OCI-LY7 (cell line): ENCODE measurements around the gene FBLL1. TPM values are rescaled to one million over a fixed set of nuclear protein-coding genes. Genes with fewer than 3 reads are reported as not detected.

Experiments used
- BruUV-seq: library from RNA; stranded (reverse); fragments of 400-500 nt; replicated peaks from 2 replicates; lab custom pipeline; 2021; lab: Mats Ljungman, UMichigan
- CTCF ChIA-PET: fragments of 300-600 bp; sonication (Branson Sonifier 250); formaldehyde crosslinking; loops from one replicate; lab custom pipeline; 2022; ENCODE audit warnings: antibody characterized with exemption; ENCODE audit not compliant: unreplicated experiment; lab: Charles Lee
- POLR2A ChIA-PET: fragments of 300-600 bp; sonication (Branson Sonifier 250); formaldehyde crosslinking; loops from one replicate; lab custom pipeline; 2022; ENCODE audit warnings: antibody characterized with exemption; lab: Charles Lee
- DNase-seq: peaks from one replicate; pipeline ENCODE4 v3.0.0-alpha.2; 2015; ENCODE audit warnings: low spot score
- H2AFZ ChIP-seq: fragments of 200-600 bp; sonication (generic), shearing (Covaris generic); 2 replicates; pipeline ENCODE4 v1.6.1; 2014; ENCODE audit warnings: mild to moderate bottlenecking, antibody characterized with exemption, low read length, moderate library complexity
- H3K27ac ChIP-seq: fragments of 200-600 bp; sonication (generic); 2 replicates; pipeline ENCODE4 v1.5.1; 2014; ENCODE audit warnings: mixed run types, low read depth, mild to moderate bottlenecking, moderate library complexity, low read length, inconsistent platforms; ENCODE audit not compliant: poor library complexity, severe bottlenecking
- H3K36me3 ChIP-seq: fragments of 200-600 bp; sonication (generic); 2 replicates; pipeline ENCODE4 v1.6.1; 2014; ENCODE audit warnings: mild to moderate bottlenecking, antibody characterized with exemption, low read length, moderate library complexity, mixed read lengths; ENCODE audit not compliant: insufficient read depth
- H3K4me1 ChIP-seq: fragments of 200-600 bp; sonication (generic); 2 replicates; pipeline ENCODE4 v1.5.1; 2014; ENCODE audit warnings: mild to moderate bottlenecking, low read length; ENCODE audit not compliant: insufficient read depth, poor library complexity, severe bottlenecking
- H3K4me2 ChIP-seq: fragments of 200-600 bp; sonication (generic); 2 replicates; pipeline ENCODE4 v1.6.1; 2014; ENCODE audit warnings: mild to moderate bottlenecking, low read length
- H3K4me3 ChIP-seq: fragments of 200-600 bp; sonication (generic); 2 replicates; pipeline ENCODE4 v1.5.1; 2014; ENCODE audit warnings: mild to moderate bottlenecking, low read depth, low read length; ENCODE audit not compliant: poor library complexity, severe bottlenecking
- H3K79me2 ChIP-seq: fragments of 200-600 bp; sonication (generic); 2 replicates; pipeline ENCODE4 v1.6.1; 2016; ENCODE audit warnings: low read depth, mild to moderate bottlenecking, low read length, moderate library complexity, mixed read lengths; ENCODE audit not compliant: insufficient read depth
- H3K9me2 ChIP-seq: fragments of 200-600 bp; sonication (generic); 2 replicates; pipeline ENCODE4 v1.6.1; 2016; ENCODE audit warnings: mild to moderate bottlenecking, low read length, mixed read lengths; ENCODE audit not compliant: insufficient read depth
- H3K9me3 ChIP-seq: fragments of 200-600 bp; sonication (generic); 2 replicates; pipeline ENCODE4 v1.6.1; 2014; ENCODE audit warnings: mild to moderate bottlenecking, mixed run types, low read length, mixed read lengths
- H4K20me1 ChIP-seq: fragments of 200-600 bp; sonication (generic); 2 replicates; pipeline ENCODE4 v1.6.1; 2014; ENCODE audit warnings: mild to moderate bottlenecking, antibody characterized with exemption, low read length, moderate library complexity, mixed read lengths; ENCODE audit not compliant: insufficient read depth
- EZH2phosphoT487 ChIP-seq: fragments of 200-600 bp; sonication (generic); IDR thresholded peaks from 2 replicates; pipeline ENCODE4 v1.6.1; 2018; ENCODE audit warnings: low read depth, borderline replicate concordance, mild to moderate bottlenecking, mixed run types, antibody characterized with exemption, low read length, moderate library complexity, mixed read lengths
- intact Hi-C: fragments of 100-400 bp; cut with micrococcal nuclease; formaldehyde crosslinking; loops from one replicate; pipeline ENCODE4 v1.10.0; 2022; ENCODE audit not compliant: unreplicated experiment
- total RNA-seq, 2 experiments: library from RNA; depleted of rRNA in 1 of 2; stranded (reverse); fragments of >200 nt in 1 of 2; shearing (Covaris generic) in 1 of 2; gene quantifications; 2 replicates each; pipeline ENCODE4 v1.2.3, GENCODE V29; 2014 to 2022
- TF ChIP-seq, protein P1 (sequence below): fragments of 200-600 bp; sonication (generic); conservative IDR thresholded peaks from 2 replicates; pipeline ENCODE4 v1.5.1; 2014; ENCODE audit warnings: mild to moderate bottlenecking, antibody characterized with exemption, low read length, moderate library complexity, mixed read lengths

FBLL1 gene
- total RNA-seq, 2 experiments from 2014 or later: not detected

DNA sequence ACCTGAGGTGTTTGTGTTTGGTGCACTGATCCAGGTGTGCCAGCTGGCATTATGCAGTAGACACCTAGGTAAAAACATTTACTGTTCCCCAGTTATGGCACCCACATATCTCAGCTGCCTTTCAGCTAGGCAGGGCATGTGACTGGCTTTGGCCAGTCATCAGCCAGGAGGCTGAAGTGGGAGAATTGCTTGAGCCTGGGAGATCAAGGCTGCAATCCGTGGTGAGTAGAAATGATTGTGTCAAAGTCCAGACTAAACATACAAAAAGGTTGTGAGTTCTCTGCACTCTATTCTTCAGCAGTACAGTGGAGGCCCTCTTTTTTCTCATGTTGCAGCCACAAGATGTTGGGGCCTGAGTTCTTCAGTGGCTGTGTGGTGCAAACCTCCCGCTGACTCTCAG lies 3.2 kb upstream of the FBLL1 start:
- no peak for DNase-seq
- intact Hi-C loops: no loop called here
- BruUV-seq: no TSS peak
- H2AFZ ChIP-seq: no peak overlapping the region
- ChIA-PET POLR2A (interaction anchor here (1.0 kb wide), 1 partner anchor 32 kb away, joined by 4 read pairs; no protein-coding TSS in a partner anchor), CTCF (no interaction called here)
- no peaks in the 10 kb centered on the region for H3K9me3 ChIP-seq
- H3K4me3 ChIP-seq: no peak overlapping the region
- no peak overlapping the region for H3K27ac ChIP-seq
- no peaks in the 10 kb centered on the region for H3K36me3 ChIP-seq
- H3K4me2 ChIP-seq: no peak overlapping the region
- H3K9me2 ChIP-seq: no peaks in the 10 kb centered on the region
- H4K20me1 ChIP-seq: no peaks in the 10 kb centered on the region
- no peaks in the 10 kb centered on the region for H3K4me1 ChIP-seq
- TF ChIP-seq, protein P1, sequence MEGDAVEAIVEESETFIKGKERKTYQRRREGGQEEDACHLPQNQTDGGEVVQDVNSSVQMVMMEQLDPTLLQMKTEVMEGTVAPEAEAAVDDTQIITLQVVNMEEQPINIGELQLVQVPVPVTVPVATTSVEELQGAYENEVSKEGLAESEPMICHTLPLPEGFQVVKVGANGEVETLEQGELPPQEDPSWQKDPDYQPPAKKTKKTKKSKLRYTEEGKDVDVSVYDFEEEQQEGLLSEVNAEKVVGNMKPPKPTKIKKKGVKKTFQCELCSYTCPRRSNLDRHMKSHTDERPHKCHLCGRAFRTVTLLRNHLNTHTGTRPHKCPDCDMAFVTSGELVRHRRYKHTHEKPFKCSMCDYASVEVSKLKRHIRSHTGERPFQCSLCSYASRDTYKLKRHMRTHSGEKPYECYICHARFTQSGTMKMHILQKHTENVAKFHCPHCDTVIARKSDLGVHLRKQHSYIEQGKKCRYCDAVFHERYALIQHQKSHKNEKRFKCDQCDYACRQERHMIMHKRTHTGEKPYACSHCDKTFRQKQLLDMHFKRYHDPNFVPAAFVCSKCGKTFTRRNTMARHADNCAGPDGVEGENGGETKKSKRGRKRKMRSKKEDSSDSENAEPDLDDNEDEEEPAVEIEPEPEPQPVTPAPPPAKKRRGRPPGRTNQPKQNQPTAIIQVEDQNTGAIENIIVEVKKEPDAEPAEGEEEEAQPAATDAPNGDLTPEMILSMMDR: no peak
- TF ChIP-seq EZH2phosphoT487: no peak
- H3K79me2 ChIP-seq: no peaks in the 10 kb centered on the region

DNA sequence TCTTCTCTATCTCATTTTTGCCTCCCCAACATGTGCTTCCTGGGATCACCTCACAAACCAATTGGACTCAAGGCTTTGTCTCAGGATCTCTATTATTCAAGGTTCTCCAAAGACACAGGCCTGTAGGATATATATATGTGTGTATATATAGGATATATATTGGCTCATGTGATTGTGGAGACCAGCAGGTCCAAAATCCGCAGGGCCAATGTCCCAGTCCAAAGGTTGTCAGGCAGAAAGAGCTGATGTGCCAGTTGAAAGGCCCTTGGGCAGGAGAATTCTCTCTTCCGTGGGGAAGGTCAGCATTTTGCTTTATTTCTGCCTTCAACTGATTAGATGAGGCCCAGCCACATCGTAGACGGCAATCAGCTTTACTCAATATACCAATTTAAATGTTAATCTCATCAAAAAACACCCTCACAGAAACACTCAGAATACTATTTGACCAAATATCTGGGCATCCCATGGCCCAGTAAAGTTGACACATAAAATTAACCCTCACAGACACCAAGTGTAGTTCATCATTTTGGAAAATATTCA lies 1.3 kb upstream of the FBLL1 start:
- no peak overlapping the region for H3K27ac ChIP-seq
- no peaks in the 10 kb centered on the region for H4K20me1 ChIP-seq
- BruUV-seq: no TSS peak
- no peaks in the 10 kb centered on the region for H3K9me2 ChIP-seq
- ChIA-PET POLR2A (no interaction called here), CTCF (no interaction called here)
- TF ChIP-seq EZH2phosphoT487: no peak
- TF ChIP-seq, protein P1: no peak
- no peaks in the 10 kb centered on the region for H3K9me3 ChIP-seq
- intact Hi-C loops: no loop called here
- H2AFZ ChIP-seq: no peak overlapping the region
- no peaks in the 10 kb centered on the region for H3K4me1 ChIP-seq
- no peak overlapping the region for H3K4me2 ChIP-seq
- no peaks in the 10 kb centered on the region for H3K79me2 ChIP-seq
- DNase-seq: no peak
- no peaks in the 10 kb centered on the region for H3K36me3 ChIP-seq
- no peak overlapping the region for H3K4me3 ChIP-seq

DNA sequence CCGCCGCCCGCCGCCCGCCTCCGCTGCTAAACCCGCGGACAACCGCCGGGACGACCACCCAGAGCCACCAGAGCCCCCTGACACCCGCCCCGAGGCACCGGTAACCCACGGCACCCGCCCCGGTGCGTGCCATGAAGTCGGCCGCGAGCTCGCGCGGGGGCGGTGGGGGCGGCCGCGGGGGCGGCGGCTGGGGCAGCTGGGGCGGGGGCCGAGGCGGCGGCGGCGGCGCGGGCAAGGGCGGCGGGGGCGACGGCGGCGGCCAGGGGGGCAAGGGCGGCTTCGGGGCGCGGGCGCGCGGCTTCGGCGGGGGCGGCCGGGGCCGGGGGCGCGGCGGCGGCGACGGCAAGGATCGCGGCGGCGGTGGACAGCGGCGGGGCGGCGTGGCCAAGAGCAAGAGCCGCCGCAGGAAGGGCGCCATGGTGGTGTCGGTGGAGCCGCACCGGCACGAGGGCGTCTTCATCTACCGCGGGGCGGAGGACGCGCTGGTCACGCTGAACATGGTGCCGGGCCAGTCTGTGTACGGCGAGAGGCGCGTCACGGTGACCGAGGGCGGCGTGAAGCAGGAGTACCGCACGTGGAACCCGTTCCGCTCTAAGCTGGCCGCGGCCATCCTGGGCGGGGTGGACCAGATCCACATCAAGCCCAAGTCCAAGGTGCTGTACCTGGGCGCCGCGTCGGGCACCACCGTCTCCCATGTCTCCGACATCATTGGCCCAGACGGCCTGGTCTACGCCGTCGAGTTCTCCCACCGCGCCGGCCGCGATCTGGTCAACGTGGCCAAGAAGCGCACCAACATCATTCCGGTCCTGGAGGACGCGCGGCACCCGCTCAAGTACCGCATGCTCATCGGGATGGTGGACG lies 499 bp downstream of the FBLL1 start:
- CTCF ChIA-PET: no interaction called here
- H3K4me2 ChIP-seq: no peak overlapping the region
- no peaks in the 10 kb centered on the region for H4K20me1 ChIP-seq
- TF ChIP-seq, protein P1: no peak
- no peak for TF ChIP-seq EZH2phosphoT487
- DNase-seq: no peak
- no peaks in the 10 kb centered on the region for H3K79me2 ChIP-seq
- H2AFZ ChIP-seq: no peak overlapping the region
- H3K9me2 ChIP-seq: no peaks in the 10 kb centered on the region
- H3K36me3 ChIP-seq: no peaks in the 10 kb centered on the region
- intact Hi-C loops: no loop called here
- H3K4me1 ChIP-seq: no peaks in the 10 kb centered on the region
- no peak overlapping the region for H3K4me3 ChIP-seq
- BruUV-seq: no TSS peak
- H3K9me3 ChIP-seq: no peaks in the 10 kb centered on the region
- POLR2A ChIA-PET: no interaction called here
- no peak overlapping the region for H3K27ac ChIP-seq
